ENCODE results near the gene ATP8B3. TPM values are rescaled to one million over a fixed set of nuclear protein-coding genes. Genes with fewer than 3 reads are reported as not detected.
A peak's percentile ranks its signal among the peaks of the same experiment; 100 is the strongest.

Gene ATP8B3
- total and polyA plus RNA-seq, 2 of the 13 experiments (the other 11 are each of a cell fraction or from before 2014, with no cell fraction given) = 2.6 to 5.9 TPM

- TF ChIP-seq ZSCAN5A (CRISPR knock-in tag; IDR thresholded peaks at IDR 0.05; ENCODE audit: borderline replicate concordance) (no peak), ZNF891 (CRISPR knock-in tag; IDR thresholded peaks at IDR 0.05) (no peak), ZNF557 (CRISPR knock-in tag; IDR thresholded peaks at IDR 0.05) (no peak), ZNF761 (CRISPR knock-in tag; conservative IDR thresholded peaks at IDR 0.05) (no peak), ZSCAN9 (CRISPR knock-in tag; IDR thresholded peaks at IDR 0.05; ENCODE audit: borderline replicate concordance) (no peak), SKI (IDR thresholded peaks at IDR 0.05; ENCODE audit: partially characterized antibody) (peak; percentile 60), STAT6 (CRISPR knock-in tag; IDR thresholded peaks at IDR 0.05; ENCODE audit: borderline replicate concordance) (no peak), ZFP37 (CRISPR knock-in tag; IDR thresholded peaks at IDR 0.05; ENCODE audit: borderline replicate concordance) (no peak), ZFP82 (CRISPR knock-in tag; IDR thresholded peaks at IDR 0.05; ENCODE audit: borderline replicate concordance) (no peak), ZNF766 (CRISPR knock-in tag; IDR thresholded peaks at IDR 0.05; ENCODE audit: borderline replicate concordance) (no peak), ZNF224 (CRISPR knock-in tag; IDR thresholded peaks at IDR 0.05) (no peak), SATB2 (CRISPR knock-in tag; IDR thresholded peaks at IDR 0.05) (no peak), ZNF747 (CRISPR knock-in tag; IDR thresholded peaks at IDR 0.05; ENCODE audit: borderline replicate concordance) (no peak), HDAC1 (CRISPR knock-in tag; IDR thresholded peaks at IDR 0.05) (peak; percentile 59; the same call in 1 of the 2 replicates), ZIK1 (CRISPR knock-in tag; IDR thresholded peaks at IDR 0.05; ENCODE audit: borderline replicate concordance, low read depth) (no peak), PPARG (CRISPR knock-in tag; conservative IDR thresholded peaks at IDR 0.05) (no peak)
- TF ChIP-seq, protein P1, sequence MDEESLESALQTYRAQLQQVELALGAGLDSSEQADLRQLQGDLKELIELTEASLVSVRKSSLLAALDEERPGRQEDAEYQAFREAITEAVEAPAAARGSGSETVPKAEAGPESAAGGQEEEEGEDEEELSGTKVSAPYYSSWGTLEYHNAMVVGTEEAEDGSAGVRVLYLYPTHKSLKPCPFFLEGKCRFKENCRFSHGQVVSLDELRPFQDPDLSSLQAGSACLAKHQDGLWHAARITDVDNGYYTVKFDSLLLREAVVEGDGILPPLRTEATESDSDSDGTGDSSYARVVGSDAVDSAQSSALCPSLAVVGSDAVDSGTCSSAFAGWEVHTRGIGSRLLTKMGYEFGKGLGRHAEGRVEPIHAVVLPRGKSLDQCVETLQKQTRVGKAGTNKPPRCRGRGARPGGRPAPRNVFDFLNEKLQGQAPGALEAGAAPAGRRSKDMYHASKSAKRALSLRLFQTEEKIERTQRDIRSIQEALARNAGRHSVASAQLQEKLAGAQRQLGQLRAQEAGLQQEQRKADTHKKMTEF (CRISPR knock-in tag; IDR thresholded peaks at IDR 0.05) = no peak
- TF ChIP-seq, protein P2, sequence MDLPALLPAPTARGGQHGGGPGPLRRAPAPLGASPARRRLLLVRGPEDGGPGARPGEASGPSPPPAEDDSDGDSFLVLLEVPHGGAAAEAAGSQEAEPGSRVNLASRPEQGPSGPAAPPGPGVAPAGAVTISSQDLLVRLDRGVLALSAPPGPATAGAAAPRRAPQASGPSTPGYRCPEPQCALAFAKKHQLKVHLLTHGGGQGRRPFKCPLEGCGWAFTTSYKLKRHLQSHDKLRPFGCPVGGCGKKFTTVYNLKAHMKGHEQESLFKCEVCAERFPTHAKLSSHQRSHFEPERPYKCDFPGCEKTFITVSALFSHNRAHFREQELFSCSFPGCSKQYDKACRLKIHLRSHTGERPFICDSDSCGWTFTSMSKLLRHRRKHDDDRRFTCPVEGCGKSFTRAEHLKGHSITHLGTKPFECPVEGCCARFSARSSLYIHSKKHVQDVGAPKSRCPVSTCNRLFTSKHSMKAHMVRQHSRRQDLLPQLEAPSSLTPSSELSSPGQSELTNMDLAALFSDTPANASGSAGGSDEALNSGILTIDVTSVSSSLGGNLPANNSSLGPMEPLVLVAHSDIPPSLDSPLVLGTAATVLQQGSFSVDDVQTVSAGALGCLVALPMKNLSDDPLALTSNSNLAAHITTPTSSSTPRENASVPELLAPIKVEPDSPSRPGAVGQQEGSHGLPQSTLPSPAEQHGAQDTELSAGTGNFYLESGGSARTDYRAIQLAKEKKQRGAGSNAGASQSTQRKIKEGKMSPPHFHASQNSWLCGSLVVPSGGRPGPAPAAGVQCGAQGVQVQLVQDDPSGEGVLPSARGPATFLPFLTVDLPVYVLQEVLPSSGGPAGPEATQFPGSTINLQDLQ (CRISPR knock-in tag; IDR thresholded peaks at IDR 0.05) = no peak
These were observed 44.9 kb upstream of the ATP8B3 start (continued) for GRCh38 chr19:1856698-1857603.
